GM23338 (cell line): ENCODE measurements around the gene VDR. TPM values are rescaled to one million over a fixed set of nuclear protein-coding genes. Genes with fewer than 3 reads are reported as not detected.

Source experiments
- ATAC-seq: fragments of 200-7000 bp; cut with Tn5 transposase; 3 replicates; pipeline ENCODE4 v1.9.1; 2020
- DNase-seq: peaks from one replicate; pipeline ENCODE4 v3.0.0-alpha.2; 2015; ENCODE audit warnings: low spot score
- H2AFZ ChIP-seq: fragments of 200-600 bp; sonication (generic); 2 replicates; pipeline ENCODE4 v1.8.0; 2016; ENCODE audit warnings: antibody characterized with exemption, mild to moderate bottlenecking, moderate library complexity
- H3F3A ChIP-seq: fragments of 200-600 bp; sonication (generic); replicated peaks from 2 replicates; pipeline ENCODE4 v1.8.0; 2017; ENCODE audit warnings: antibody characterized with exemption, mixed run types, low read depth
- H3K27ac ChIP-seq: fragments of 200-600 bp; sonication (generic); 2 replicates; pipeline ENCODE4 v1.6.1; 2016; ENCODE audit warnings: low read depth
- H3K27me3 ChIP-seq: fragments of 200-600 bp; sonication (generic); 2 replicates; pipeline ENCODE4 v1.8.0; 2016; ENCODE audit warnings: mild to moderate bottlenecking, mixed run types, moderate library complexity; ENCODE audit not compliant: insufficient read depth
- H3K36me3 ChIP-seq: fragments of 200-600 bp; sonication (generic); 2 replicates; pipeline ENCODE4 v1.8.0; 2016; ENCODE audit warnings: mild to moderate bottlenecking; ENCODE audit not compliant: insufficient read depth
- H3K4me1 ChIP-seq: fragments of 200-600 bp; sonication (generic); 2 replicates; pipeline ENCODE4 v1.8.0; 2016; ENCODE audit warnings: mild to moderate bottlenecking, moderate library complexity; ENCODE audit not compliant: insufficient read depth
- H3K4me2 ChIP-seq: fragments of 200-600 bp; sonication (generic); 2 replicates; pipeline ENCODE4 v1.7.1; 2017; ENCODE audit warnings: mixed run types
- H3K4me3 ChIP-seq: fragments of 200-600 bp; sonication (generic); 2 replicates; pipeline ENCODE4 v1.6.1; 2016; ENCODE audit warnings: mixed run types
- H3K79me2 ChIP-seq: fragments of 200-600 bp; sonication (generic); replicated peaks from 2 replicates; pipeline ENCODE4 v1.8.0; 2017; ENCODE audit warnings: mild to moderate bottlenecking; ENCODE audit not compliant: insufficient read depth
- H3K9me2 ChIP-seq: fragments of 200-600 bp; sonication (generic); 2 replicates; pipeline ENCODE4 v1.8.0; 2017; ENCODE audit not compliant: insufficient read depth
- H4K20me1 ChIP-seq: fragments of 200-600 bp; sonication (generic); replicated peaks from 2 replicates; pipeline ENCODE4 v1.8.0; 2017; ENCODE audit warnings: mild to moderate bottlenecking; ENCODE audit not compliant: insufficient read depth
- H3K27ac Mint-ChIP-seq: 2 replicates; pipeline ENCODE4 v1.8.0; 2020; ENCODE audit warnings: inconsistent platforms, mild to moderate bottlenecking, moderate library complexity, mixed read lengths
- H3K27me3 Mint-ChIP-seq: 3 replicates; pipeline ENCODE4 v1.8.0; 2022; ENCODE audit warnings: low read depth, mild to moderate bottlenecking, moderate library complexity, mixed read lengths, inconsistent platforms; ENCODE audit not compliant: insufficient read depth, poor library complexity
- H3K36me3 Mint-ChIP-seq: 3 replicates; pipeline ENCODE4 v1.8.0; 2021; ENCODE audit warnings: low read depth, mild to moderate bottlenecking, inconsistent platforms, moderate library complexity, mixed read lengths
- H3K4me1 Mint-ChIP-seq: 3 replicates; pipeline ENCODE4 v1.8.0; 2020; ENCODE audit warnings: mild to moderate bottlenecking, inconsistent platforms, mixed read lengths
- H3K4me3 Mint-ChIP-seq: 3 replicates; pipeline ENCODE4 v1.8.0; 2021; ENCODE audit warnings: moderate library complexity, mild to moderate bottlenecking, inconsistent platforms, mixed read lengths
- H3K9me3 Mint-ChIP-seq: 3 replicates; pipeline ENCODE4 v1.8.0; 2020; ENCODE audit warnings: moderate library complexity, mild to moderate bottlenecking, inconsistent platforms, mixed read lengths
- JUNB ChIP-seq: IDR thresholded peaks from one replicate; pipeline ENCODE4 v1.6.1; 2016; ENCODE audit warnings: antibody characterized with exemption; ENCODE audit not compliant: unreplicated experiment
- ZNF331 ChIP-seq: fragments of 250-450 bp; sonication (Bioruptor Pico); IDR thresholded peaks from 2 replicates; pipeline ENCODE4 v1.5.0; 2020; ENCODE audit warnings: low read depth, mild to moderate bottlenecking, moderate library complexity
- polyA plus RNA-seq: library from polyadenylated mRNA; unstranded; fragments of >200 nt; fragmentation: Nextera tagmentation; extraction: Ambion mirVana; gene quantifications from 2 replicates; pipeline ENCODE4 v1.2.1, GENCODE V29; 2016
- total RNA-seq: library from RNA; depleted of rRNA; stranded (reverse); fragments of >200 nt; shearing (Covaris generic); gene quantifications from 2 replicates; pipeline ENCODE4 v1.2.3, GENCODE V29; 2014
- TF ChIP-seq, protein P1 (sequence below): IDR thresholded peaks from one replicate; pipeline ENCODE4 v1.6.1; 2018; ENCODE audit warnings: antibody characterized with exemption; ENCODE audit not compliant: unreplicated experiment
- TF ChIP-seq, protein P2 (sequence below): fragments of 250-450 bp; sonication (Bioruptor Pico); IDR thresholded peaks from 2 replicates; pipeline ENCODE4 v1.5.0; 2020; ENCODE audit warnings: mild to moderate bottlenecking, moderate library complexity
- TF ChIP-seq, protein P3 (sequence below), 2 experiments: fragments of 200-600 bp in 1 of 2; sonication (generic) in 1 of 2; conservative IDR thresholded peaks; 2 replicates each; pipeline versions ENCODE4 v1.5.1 to v1.6.1; 2016 to 2017; ENCODE audit warnings: antibody characterized with exemption in 2 of 2, low read depth in 2 of 2, mild to moderate bottlenecking in 2 of 2, moderate library complexity in 1 of 2

Gene VDR
- total and polyA plus RNA-seq, 2 experiments from 2014 or later = 0.37 to 1.4 TPM

DNA sequence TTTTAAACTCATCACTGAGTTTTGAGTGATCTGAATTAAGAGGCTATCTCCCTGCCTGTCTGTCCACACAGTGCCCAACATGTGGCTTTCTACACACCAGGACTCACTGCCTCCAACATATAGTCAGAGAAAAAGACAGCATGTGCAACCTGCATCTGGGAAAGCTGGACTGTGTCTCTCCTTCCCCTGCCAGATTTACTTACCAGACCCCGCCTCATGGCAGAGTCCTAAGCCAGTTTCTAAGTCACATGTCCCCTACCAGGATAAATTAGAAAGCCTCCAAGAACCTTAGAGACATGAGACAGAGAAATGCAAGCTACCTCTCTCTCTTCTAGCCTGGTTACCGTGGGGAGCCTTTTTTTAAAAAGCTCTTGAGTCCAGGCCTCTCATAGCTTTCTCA lies 82.4 kb downstream of the VDR start:
- DNase-seq (no peak), ATAC-seq (no peak)
- H3K4me1 ChIP-seq = peaks cover 46% of the 10 kb centered on the region
- Mint-ChIP-seq H3K27ac (no peak overlapping the region), H3K4me3 (no peak overlapping the region; the same call in 2 of the 3 replicates), H3K27me3 (peaks cover 18% of the 10 kb centered on the region), H3K36me3 (peaks cover 4% of the 10 kb centered on the region; the same call in 2 of the 3 replicates), H3K9me3 (no peaks in the 10 kb centered on the region), H3K4me1 (peaks cover 54% of the 10 kb centered on the region)
- H3K9me2 ChIP-seq = 0 out of 2 replicates have a peak, but pooled peaks cover 3% of the 10 kb centered on the region
- peaks cover 24% of the 10 kb centered on the region for H3K79me2 ChIP-seq
- H3K36me3 ChIP-seq = no peaks in the 10 kb centered on the region
- no peaks in the 10 kb centered on the region; the same call in 1 of the 2 replicates for H3F3A ChIP-seq
- no peaks in the 10 kb centered on the region for H3K27me3 ChIP-seq
- H3K4me2 ChIP-seq = no peak overlapping the region
- no peaks in the 10 kb centered on the region; the same call in 1 of the 2 replicates for H4K20me1 ChIP-seq
- TF ChIP-seq, protein P1, sequence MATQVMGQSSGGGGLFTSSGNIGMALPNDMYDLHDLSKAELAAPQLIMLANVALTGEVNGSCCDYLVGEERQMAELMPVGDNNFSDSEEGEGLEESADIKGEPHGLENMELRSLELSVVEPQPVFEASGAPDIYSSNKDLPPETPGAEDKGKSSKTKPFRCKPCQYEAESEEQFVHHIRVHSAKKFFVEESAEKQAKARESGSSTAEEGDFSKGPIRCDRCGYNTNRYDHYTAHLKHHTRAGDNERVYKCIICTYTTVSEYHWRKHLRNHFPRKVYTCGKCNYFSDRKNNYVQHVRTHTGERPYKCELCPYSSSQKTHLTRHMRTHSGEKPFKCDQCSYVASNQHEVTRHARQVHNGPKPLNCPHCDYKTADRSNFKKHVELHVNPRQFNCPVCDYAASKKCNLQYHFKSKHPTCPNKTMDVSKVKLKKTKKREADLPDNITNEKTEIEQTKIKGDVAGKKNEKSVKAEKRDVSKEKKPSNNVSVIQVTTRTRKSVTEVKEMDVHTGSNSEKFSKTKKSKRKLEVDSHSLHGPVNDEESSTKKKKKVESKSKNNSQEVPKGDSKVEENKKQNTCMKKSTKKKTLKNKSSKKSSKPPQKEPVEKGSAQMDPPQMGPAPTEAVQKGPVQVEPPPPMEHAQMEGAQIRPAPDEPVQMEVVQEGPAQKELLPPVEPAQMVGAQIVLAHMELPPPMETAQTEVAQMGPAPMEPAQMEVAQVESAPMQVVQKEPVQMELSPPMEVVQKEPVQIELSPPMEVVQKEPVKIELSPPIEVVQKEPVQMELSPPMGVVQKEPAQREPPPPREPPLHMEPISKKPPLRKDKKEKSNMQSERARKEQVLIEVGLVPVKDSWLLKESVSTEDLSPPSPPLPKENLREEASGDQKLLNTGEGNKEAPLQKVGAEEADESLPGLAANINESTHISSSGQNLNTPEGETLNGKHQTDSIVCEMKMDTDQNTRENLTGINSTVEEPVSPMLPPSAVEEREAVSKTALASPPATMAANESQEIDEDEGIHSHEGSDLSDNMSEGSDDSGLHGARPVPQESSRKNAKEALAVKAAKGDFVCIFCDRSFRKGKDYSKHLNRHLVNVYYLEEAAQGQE = no peak
- no peak overlapping the region for H3K4me3 ChIP-seq
- no peak overlapping the region for H2AFZ ChIP-seq
- no peak overlapping the region for H3K27ac ChIP-seq

- H3K79me2 ChIP-seq = peaks cover 35% of the 10 kb centered on the region
- peak overlapping the region; percentile 87 for H3K4me3 ChIP-seq
- peaks cover 56% of the 10 kb centered on the region for H3K4me1 ChIP-seq
- peak overlapping the region; percentile 96 for H3K27ac ChIP-seq
- peaks cover 4% of the 10 kb centered on the region; the same call in 2 of the 3 replicates for H3K36me3 Mint-ChIP-seq
- no peak for DNase-seq
- H3K4me3 Mint-ChIP-seq = peak overlapping the region; percentile 90
- peaks cover 59% of the 10 kb centered on the region for H3K4me1 Mint-ChIP-seq
- ATAC-seq = no peak
- no peaks in the 10 kb centered on the region for H3K36me3 ChIP-seq
- peaks cover 22% of the 10 kb centered on the region for H3K27me3 Mint-ChIP-seq
- H3K4me2 ChIP-seq = peak overlapping the region; percentile 99
- no peaks in the 10 kb centered on the region; the same call in 1 of the 2 replicates for H4K20me1 ChIP-seq
- no peaks in the 10 kb centered on the region for H3K9me3 Mint-ChIP-seq
- H3K9me2 ChIP-seq = 0 out of 2 replicates have a peak, but pooled peaks cover 3% of the 10 kb centered on the region
- peak overlapping the region; percentile 99 for H3K27ac Mint-ChIP-seq
- no peaks in the 10 kb centered on the region for H3K27me3 ChIP-seq
- no peaks in the 10 kb centered on the region; the same call in 1 of the 2 replicates for H3F3A ChIP-seq
- H2AFZ ChIP-seq = peak overlapping the region; percentile 77
- TF ChIP-seq, protein P2, sequence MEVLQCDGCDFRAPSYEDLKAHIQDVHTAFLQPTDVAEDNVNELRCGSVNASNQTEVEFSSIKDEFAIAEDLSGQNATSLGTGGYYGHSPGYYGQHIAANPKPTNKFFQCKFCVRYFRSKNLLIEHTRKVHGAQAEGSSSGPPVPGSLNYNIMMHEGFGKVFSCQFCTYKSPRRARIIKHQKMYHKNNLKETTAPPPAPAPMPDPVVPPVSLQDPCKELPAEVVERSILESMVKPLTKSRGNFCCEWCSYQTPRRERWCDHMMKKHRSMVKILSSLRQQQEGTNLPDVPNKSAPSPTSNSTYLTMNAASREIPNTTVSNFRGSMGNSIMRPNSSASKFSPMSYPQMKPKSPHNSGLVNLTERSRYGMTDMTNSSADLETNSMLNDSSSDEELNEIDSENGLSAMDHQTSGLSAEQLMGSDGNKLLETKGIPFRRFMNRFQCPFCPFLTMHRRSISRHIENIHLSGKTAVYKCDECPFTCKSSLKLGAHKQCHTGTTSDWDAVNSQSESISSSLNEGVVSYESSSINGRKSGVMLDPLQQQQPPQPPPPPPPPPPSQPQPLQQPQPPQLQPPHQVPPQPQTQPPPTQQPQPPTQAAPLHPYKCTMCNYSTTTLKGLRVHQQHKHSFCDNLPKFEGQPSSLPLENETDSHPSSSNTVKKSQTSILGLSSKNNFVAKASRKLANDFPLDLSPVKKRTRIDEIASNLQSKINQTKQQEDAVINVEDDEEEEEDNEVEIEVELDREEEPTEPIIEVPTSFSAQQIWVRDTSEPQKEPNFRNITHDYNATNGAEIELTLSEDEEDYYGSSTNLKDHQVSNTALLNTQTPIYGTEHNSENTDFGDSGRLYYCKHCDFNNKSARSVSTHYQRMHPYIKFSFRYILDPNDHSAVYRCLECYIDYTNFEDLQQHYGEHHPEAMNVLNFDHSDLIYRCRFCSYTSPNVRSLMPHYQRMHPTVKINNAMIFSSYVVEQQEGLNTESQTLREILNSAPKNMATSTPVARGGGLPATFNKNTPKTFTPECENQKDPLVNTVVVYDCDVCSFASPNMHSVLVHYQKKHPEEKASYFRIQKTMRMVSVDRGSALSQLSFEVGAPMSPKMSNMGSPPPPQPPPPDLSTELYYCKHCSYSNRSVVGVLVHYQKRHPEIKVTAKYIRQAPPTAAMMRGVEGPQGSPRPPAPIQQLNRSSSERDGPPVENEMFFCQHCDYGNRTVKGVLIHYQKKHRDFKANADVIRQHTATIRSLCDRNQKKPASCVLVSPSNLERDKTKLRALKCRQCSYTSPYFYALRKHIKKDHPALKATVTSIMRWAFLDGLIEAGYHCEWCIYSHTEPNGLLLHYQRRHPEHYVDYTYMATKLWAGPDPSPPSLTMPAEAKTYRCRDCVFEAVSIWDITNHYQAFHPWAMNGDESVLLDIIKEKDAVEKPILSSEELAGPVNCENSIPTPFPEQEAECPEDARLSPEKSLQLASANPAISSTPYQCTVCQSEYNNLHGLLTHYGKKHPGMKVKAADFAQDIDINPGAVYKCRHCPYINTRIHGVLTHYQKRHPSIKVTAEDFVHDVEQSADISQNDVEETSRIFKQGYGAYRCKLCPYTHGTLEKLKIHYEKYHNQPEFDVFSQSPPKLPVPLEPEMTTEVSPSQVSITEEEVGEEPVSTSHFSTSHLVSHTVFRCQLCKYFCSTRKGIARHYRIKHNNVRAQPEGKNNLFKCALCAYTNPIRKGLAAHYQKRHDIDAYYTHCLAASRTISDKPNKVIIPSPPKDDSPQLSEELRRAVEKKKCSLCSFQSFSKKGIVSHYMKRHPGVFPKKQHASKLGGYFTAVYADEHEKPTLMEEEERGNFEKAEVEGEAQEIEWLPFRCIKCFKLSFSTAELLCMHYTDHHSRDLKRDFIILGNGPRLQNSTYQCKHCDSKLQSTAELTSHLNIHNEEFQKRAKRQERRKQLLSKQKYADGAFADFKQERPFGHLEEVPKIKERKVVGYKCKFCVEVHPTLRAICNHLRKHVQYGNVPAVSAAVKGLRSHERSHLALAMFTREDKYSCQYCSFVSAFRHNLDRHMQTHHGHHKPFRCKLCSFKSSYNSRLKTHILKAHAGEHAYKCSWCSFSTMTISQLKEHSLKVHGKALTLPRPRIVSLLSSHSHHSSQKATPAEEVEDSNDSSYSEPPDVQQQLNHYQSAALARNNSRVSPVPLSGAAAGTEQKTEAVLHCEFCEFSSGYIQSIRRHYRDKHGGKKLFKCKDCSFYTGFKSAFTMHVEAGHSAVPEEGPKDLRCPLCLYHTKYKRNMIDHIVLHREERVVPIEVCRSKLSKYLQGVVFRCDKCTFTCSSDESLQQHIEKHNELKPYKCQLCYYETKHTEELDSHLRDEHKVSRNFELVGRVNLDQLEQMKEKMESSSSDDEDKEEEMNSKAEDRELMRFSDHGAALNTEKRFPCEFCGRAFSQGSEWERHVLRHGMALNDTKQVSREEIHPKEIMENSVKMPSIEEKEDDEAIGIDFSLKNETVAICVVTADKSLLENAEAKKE (CRISPR knock-in tag) = no peak
- TF ChIP-seq JUNB = no peak
- TF ChIP-seq, protein P1 = no peak
- TF ChIP-seq, protein P3, sequence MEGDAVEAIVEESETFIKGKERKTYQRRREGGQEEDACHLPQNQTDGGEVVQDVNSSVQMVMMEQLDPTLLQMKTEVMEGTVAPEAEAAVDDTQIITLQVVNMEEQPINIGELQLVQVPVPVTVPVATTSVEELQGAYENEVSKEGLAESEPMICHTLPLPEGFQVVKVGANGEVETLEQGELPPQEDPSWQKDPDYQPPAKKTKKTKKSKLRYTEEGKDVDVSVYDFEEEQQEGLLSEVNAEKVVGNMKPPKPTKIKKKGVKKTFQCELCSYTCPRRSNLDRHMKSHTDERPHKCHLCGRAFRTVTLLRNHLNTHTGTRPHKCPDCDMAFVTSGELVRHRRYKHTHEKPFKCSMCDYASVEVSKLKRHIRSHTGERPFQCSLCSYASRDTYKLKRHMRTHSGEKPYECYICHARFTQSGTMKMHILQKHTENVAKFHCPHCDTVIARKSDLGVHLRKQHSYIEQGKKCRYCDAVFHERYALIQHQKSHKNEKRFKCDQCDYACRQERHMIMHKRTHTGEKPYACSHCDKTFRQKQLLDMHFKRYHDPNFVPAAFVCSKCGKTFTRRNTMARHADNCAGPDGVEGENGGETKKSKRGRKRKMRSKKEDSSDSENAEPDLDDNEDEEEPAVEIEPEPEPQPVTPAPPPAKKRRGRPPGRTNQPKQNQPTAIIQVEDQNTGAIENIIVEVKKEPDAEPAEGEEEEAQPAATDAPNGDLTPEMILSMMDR (conservative IDR thresholded peaks at IDR 0.05; ENCODE audit: low read depth in 2 of 2) = no peak
- TF ChIP-seq ZNF331 (CRISPR knock-in tag) = no peak
Measured at GRCh38 chr12:47821346-47821706, 83.5 kb downstream of the VDR start.
